HG03439 (cell line): ENCODE results near the gene CD74.
"Not testable (repeated sequence)": the region's sequence is repeated elsewhere in the genome, so short reads cannot be mapped to it uniquely, and the experiment has no call there.

Experiments used
- ATAC-seq: cut with Tn5 transposase; IDR thresholded peaks from one replicate; pipeline ENCODE4 v1.9.1; 2021; ENCODE audit warnings: mild to moderate bottlenecking, moderate library complexity; ENCODE audit not compliant: unreplicated experiment

The CD74 gene

GRCh38 chr5:150412319-150413175 lies at the start of gene CD74:
TSS of gene CD74 (minus strand) at chr5:150412910. CDS start at chr5:150412749, 161 bp downstream.
- peak; percentile 68 for ATAC-seq

GRCh38 chr5:150461231-150461630 lies 48.5 kb upstream of the CD74 start:
- ATAC-seq, result peak; percentile 65

- ATAC-seq, result no peak
Observed at GRCh38 chr5:150460781-150461180, 48.1 kb upstream of the CD74 start.

- peak; percentile 64 for ATAC-seq
Observed at GRCh38 chr5:150458802-150459557, 46.3 kb upstream of the CD74 start.

GRCh38 chr5:150457562-150458240 lies 45.0 kb upstream of the CD74 start:
- no peak for ATAC-seq

GRCh38 chr5:150457121-150457520 lies 44.4 kb upstream of the CD74 start:
- ATAC-seq, result no peak

- no peak for ATAC-seq
Observed at GRCh38 chr5:150454492-150455229, 42.0 kb upstream of the CD74 start.

- ATAC-seq, result not testable (repeated sequence)
Observed at GRCh38 chr5:150454027-150454426, 41.3 kb upstream of the CD74 start.

- no peak for ATAC-seq
Observed at GRCh38 chr5:150452914-150453313, 40.2 kb upstream of the CD74 start.

- no peak for ATAC-seq
Observed at GRCh38 chr5:150451594-150451993, 38.9 kb upstream of the CD74 start.

GRCh38 chr5:150449517-150450339 lies 37.0 kb upstream of the CD74 start, which contains the start of gene RPS14:
TSS of gene RPS14 (minus strand) at chr5:150449739. CDS start at chr5:150447733, 2,006 bp downstream.
- ATAC-seq, result peak; percentile 94

GRCh38 chr5:150448952-150449516 lies 36.3 kb upstream of the CD74 start:
- ATAC-seq, result peak; percentile 7

- no peak for ATAC-seq
Observed at GRCh38 chr5:150448334-150448733, 35.6 kb upstream of the CD74 start.

- no peak for ATAC-seq
Observed at GRCh38 chr5:150447188-150447587, 34.5 kb upstream of the CD74 start.

- no peak for ATAC-seq
Observed at GRCh38 chr5:150446583-150446982, 33.9 kb upstream of the CD74 start.

GRCh38 chr5:150446088-150446487 lies 33.4 kb upstream of the CD74 start:
- no peak for ATAC-seq

GRCh38 chr5:150444770-150445169 lies 32.1 kb upstream of the CD74 start:
- no peak for ATAC-seq

- no peak for ATAC-seq
Observed at GRCh38 chr5:150443242-150444075, 30.7 kb upstream of the CD74 start.

GRCh38 chr5:150442699-150443080 lies 30.0 kb upstream of the CD74 start:
- ATAC-seq, result no peak
